ENCODE results near the gene PRSS2. TPM values are rescaled to one million over a fixed set of nuclear protein-coding genes. Genes with fewer than 3 reads are reported as not detected.
"Not testable (repeated sequence)": the region's sequence is repeated elsewhere in the genome, so short reads cannot be mapped to it uniquely, and the experiment has no call there.

Gene PRSS2
- not detected in 2 replicates for total RNA-seq (2014; rRNA removed)
- not detected for polyA plus RNA-seq (2012)

- no peak for DNase-seq (ENCODE audit: low read depth)
Measured at GRCh38 chr7:142770661-142771352, at the start of gene PRSS2. PRSS2 (plus strand) TSS chr7:142770970; CDS start chr7:142770983, 13 bp downstream.

- DNase-seq (ENCODE audit: low read depth), result no peak
Measured at GRCh38 chr7:142720986-142721385, 49.8 kb upstream of the PRSS2 start.

- no peak for DNase-seq (ENCODE audit: low read depth)
Measured at GRCh38 chr7:142722248-142722794, 48.4 kb upstream of the PRSS2 start.

- no peak for DNase-seq (ENCODE audit: low read depth)
Measured at GRCh38 chr7:142733271-142733670, 37.5 kb upstream of the PRSS2 start.

- DNase-seq (ENCODE audit: low read depth), result peak; percentile 8
Measured at GRCh38 chr7:142739923-142740492, 30.8 kb upstream of the PRSS2 start.

- DNase-seq (ENCODE audit: low read depth), result no peak
Measured at GRCh38 chr7:142740786-142741185, 30.0 kb upstream of the PRSS2 start.

GRCh38 chr7:142741932-142742331, 28.8 kb upstream of the PRSS2 start:
- DNase-seq (ENCODE audit: low read depth), result not testable (repeated sequence)

GRCh38 chr7:142745091-142745635, 25.6 kb upstream of the PRSS2 start:
- peak; percentile 28 for DNase-seq (ENCODE audit: low read depth)

- DNase-seq (ENCODE audit: low read depth), result no peak
Measured at GRCh38 chr7:142745745-142746144, 25.0 kb upstream of the PRSS2 start.

GRCh38 chr7:142746264-142746663, 24.5 kb upstream of the PRSS2 start:
- no peak for DNase-seq (ENCODE audit: low read depth)

GRCh38 chr7:142748410-142748809, 22.4 kb upstream of the PRSS2 start:
- DNase-seq (ENCODE audit: low read depth), result not testable (repeated sequence)

GRCh38 chr7:142749218-142749993, 21.4 kb upstream of the PRSS2 start, which contains the start of gene PRSS1:
PRSS1 (plus strand) TSS chr7:142749472; CDS start chr7:142749485, 13 bp downstream.
- no peak for DNase-seq (ENCODE audit: low read depth)

GRCh38 chr7:142750321-142750938, 20.3 kb upstream of the PRSS2 start:
- no peak for DNase-seq (ENCODE audit: low read depth)

GRCh38 chr7:142751526-142752175, 19.1 kb upstream of the PRSS2 start:
- DNase-seq (ENCODE audit: low read depth), result not testable (repeated sequence)

GRCh38 chr7:142752376-142753225, 18.2 kb upstream of the PRSS2 start:
- no peak for DNase-seq (ENCODE audit: low read depth)

- no peak for DNase-seq (ENCODE audit: low read depth)
Measured at GRCh38 chr7:142753366-142753765, 17.4 kb upstream of the PRSS2 start.

- not testable (repeated sequence) for DNase-seq (ENCODE audit: low read depth)
Measured at GRCh38 chr7:142753925-142754491, 16.8 kb upstream of the PRSS2 start.

GRCh38 chr7:142754681-142755575, 15.8 kb upstream of the PRSS2 start:
- DNase-seq (ENCODE audit: low read depth), result no peak

Data from LHCN-M2 (cell line).